Heart left ventricle (tissue), 16 donors: Measurements from ENCODE around the gene ATRAID. TPM values are rescaled to one million over a fixed set of nuclear protein-coding genes. Genes with fewer than 3 reads are reported as not detected.

ENCODE experiments used
- ATAC-seq, 4 donors: fragments of 200-7000 bp; cut with Tn5 transposase; one replicate each; pipeline ENCODE4 v1.9.1; 2020 to 2022; ENCODE audit warnings: moderate library complexity in 4 of 4, mild to moderate bottlenecking in 3 of 4, moderate number of reproducible peaks in 1 of 4
- DNase-seq, 5 donors: peaks; one replicate each; pipeline ENCODE4 v3.0.0-alpha.2; 2020
- H3K27ac ChIP-seq, 12 donors: fragments of 200-600 bp; sonication (generic) in 4 of 12; one replicate each; pipeline versions ENCODE4 v1.5.0 to v1.8.0; 2016 to 2022; ENCODE audit warnings: mild to moderate bottlenecking in 2 of 12
- H3K27me3 ChIP-seq, 9 donors: fragments of 200-600 bp; sonication (generic) in 2 of 9; one replicate each; pipeline versions ENCODE4 v1.5.1 to v1.8.0; 2016 to 2022; ENCODE audit warnings: mild to moderate bottlenecking in 3 of 9
- H3K36me3 ChIP-seq, 9 donors: fragments of 200-600 bp; sonication (generic) in 2 of 9; one replicate each; pipeline versions ENCODE4 v1.5.0 to v1.8.0; 2018 to 2022; ENCODE audit warnings: mild to moderate bottlenecking in 2 of 9
- H3K4me1 ChIP-seq, 12 donors: fragments of 200-600 bp; sonication (generic) in 4 of 12; one replicate each; pipeline versions ENCODE4 v1.5.0 to v1.8.0; 2016 to 2022; ENCODE audit warnings: mild to moderate bottlenecking in 3 of 12
- H3K4me3 ChIP-seq, 12 donors: fragments of 200-600 bp; sonication (generic) in 4 of 12; one replicate each; pipeline versions ENCODE4 v1.5.0 to v1.8.0; 2017 to 2022; ENCODE audit warnings: mild to moderate bottlenecking in 9 of 12, moderate library complexity in 4 of 12
- H3K9me3 ChIP-seq, 12 donors: fragments of 200-600 bp; sonication (generic) in 4 of 12; one replicate each; pipeline versions ENCODE4 v1.5.0 to v1.8.0; 2016 to 2022; ENCODE audit warnings: mild to moderate bottlenecking in 1 of 12
- CTCF ChIP-seq, 12 donors: fragments of 200-600 bp; sonication (generic) in 4 of 12; IDR thresholded peaks; one replicate each; pipeline versions ENCODE4 v1.5.0 to v1.8.0; 2018 to 2022; ENCODE audit warnings: antibody characterized with exemption in 12 of 12, mild to moderate bottlenecking in 5 of 12
- POLR2A ChIP-seq, 2 donors: fragments of 450-650 bp; IDR thresholded peaks; one replicate each; pipeline ENCODE4 v1.6.1; 2017; ENCODE audit warnings: antibody characterized with exemption in 2 of 2, mild to moderate bottlenecking in 2 of 2, moderate library complexity in 2 of 2
- WGBS, 4 donors: extraction: QIAGEN DNeasy Blood & Tissue Kit in 2 of 4; methylation state at CpG; one replicate each; pipeline versions ENCODE4 v1.1.5 to v1.1.7; 2013 to 2018; 5-methylcytosine and 5-hydroxymethylcytosine counted together
- intact Hi-C, 10 donors: fragments of 100-400 bp; cut with DNase I; formaldehyde crosslinking; loops; one replicate each; pipeline versions ENCODE4 v1.11.1 to v1.14.2; 2022
- polyA plus RNA-seq, 2 donors: library from polyadenylated mRNA; stranded (reverse); fragments of 200-250 nt; gene quantifications; one replicate each; pipeline ENCODE4 v1.2.3, GENCODE V29; 2013
- total RNA-seq, 9 donors: library from RNA; depleted of rRNA in 2 of 9; stranded (reverse); fragments of >200 nt in 2 of 9; fragmentation: NEBNext Ultra II Directional in 3 of 9; extraction: Animal tissue kit (Norgen Biotek cat#: 25700) in 3 of 9; gene quantifications; one replicate each; pipeline versions ENCODE4 v1.1.0 to v1.2.4, GENCODE V29; 2016 to 2023
- donor health status: ischemic (EF 13 %, LVEDD 7.1; RV severe dilation, severe dysfunction).
- donor health status: healthy with polysubstance abuse.
- donor health status: DM: no; HTN: yes; CAD: no.
- donor health status: DM: no; HTN: no; CAD: no.
- donor health status: ischemic (EF 25% LVEDD 6.9; RV normal size, moderate dysfunction).
- donor health status: ischemic (EF 25% LVEDD 5.7; RV mildly dilated, moderate dysfunction).
- donor health status: healthy.
- donor health status: DM: yes; HTN: yes; CAD: no.
- donor health status: ischemic (EF 35%, LVEDD 5.7; RV mildly dilated, moderate dysfunction).
- donor health status: nonischemic (EF 11% LVEDD 7.7; RV severe dilation, severe dysfunction).
- donor health status: DM: yes; HTN: yes; CAD: no.
- donor health status: PGD.
- donor health status: ischemic (EF 29% LVEDD 5.4; RV normal size, mild dysfunction).
- donor health status: nonischemic (EF 23%, LVEDD 6.1; RV moderate dilation, normal function).

The ATRAID gene
- total and polyA plus RNA-seq, 11 donors = 96.9 to 210 (median 144) TPM

- intact Hi-C loops = no loop called here
- TF ChIP-seq POLR2A (IDR thresholded peaks at IDR 0.05) (no peak), CTCF (IDR thresholded peaks at IDR 0.05) (no peak)
- Histone ChIP-seq H3K27ac (peak overlapping the region in 3 of 12 donors; percentile 15 to 65 (median 26)), H3K36me3 (no peaks in the 10 kb centered on the region), H3K4me3 (no peak overlapping the region), H3K9me3 (no peaks in the 10 kb centered on the region), H3K27me3 (peaks cover 0 to 7% (median 0%) of the 10 kb centered on the region in 9 donors), H3K4me1 (peaks cover 0 to 18% (median 9%) of the 10 kb centered on the region in 12 donors)
- ATAC-seq (peak in 3 of 4 donors; percentile 76 to 87 (median 77)), DNase-seq (peak in 2 of 5 donors; percentile 44 to 54)
- 60 to 69% (median 65%) methylated on average over 4 of the region's 4 CpGs for WGBS, 4 donors
These were observed 27.7 kb upstream of the ATRAID start for GRCh38 chr2:27184115-27184514.

GRCh38 chr2:27185331-27186026 is 26.4 kb upstream of the ATRAID start:
- H3K27ac ChIP-seq = peak overlapping the region in 8 of 12 donors; percentile 1 to 65 (median 51)
- DNase-seq (no peak), ATAC-seq (peak; percentile 44 to 83 (median 72))
- no peak for TF ChIP-seq POLR2A (IDR thresholded peaks at IDR 0.05)
- no peak for TF ChIP-seq CTCF (IDR thresholded peaks at IDR 0.05)
- intact Hi-C loops = no loop called here
- 9 to 26% (median 14%) methylated on average over 6 of the region's 6 CpGs for WGBS, 4 donors
- no peak overlapping the region for H3K4me3 ChIP-seq
- H3K4me1 ChIP-seq = peaks cover 0 to 18% (median 9%) of the 10 kb centered on the region in 12 donors
- no peaks in the 10 kb centered on the region for H3K36me3 ChIP-seq
- no peaks in the 10 kb centered on the region for H3K9me3 ChIP-seq
- H3K27me3 ChIP-seq = no peaks in the 10 kb centered on the region

- Histone ChIP-seq H3K27ac (no peak overlapping the region), H3K9me3 (no peaks in the 10 kb centered on the region), H3K4me3 (no peak overlapping the region), H3K4me1 (peaks cover 0 to 18% (median 9%) of the 10 kb centered on the region in 12 donors), H3K27me3 (no peaks in the 10 kb centered on the region), H3K36me3 (no peaks in the 10 kb centered on the region)
- TF ChIP-seq CTCF (IDR thresholded peaks at IDR 0.05) (no peak), POLR2A (IDR thresholded peaks at IDR 0.05) (no peak)
- no peak for DNase-seq
- ATAC-seq = no peak
- intact Hi-C loops = no loop called here
- whole genome bisulfite sequencing, 4 donors = 68 to 76% (median 73%) methylated on average over 6 of the region's 6 CpGs
These were observed 25.1 kb upstream of the ATRAID start for GRCh38 chr2:27186613-27187345.

GRCh38 chr2:27189989-27190388 is 21.9 kb upstream of the ATRAID start:
- DNase-seq (no peak), ATAC-seq (no peak)
- no peaks in the 10 kb centered on the region for H3K9me3 ChIP-seq
- TF ChIP-seq POLR2A (IDR thresholded peaks at IDR 0.05) (no peak), CTCF (IDR thresholded peaks at IDR 0.05) (no peak)
- H3K4me3 ChIP-seq = no peak overlapping the region
- intact Hi-C loops = loop anchor here in 9 of 10 donors (2.0 to 10.0 kb wide), 5 partner anchors 91 to 228 kb away; no protein-coding TSS in a partner anchor
- peaks cover 0 to 10% (median 7%) of the 10 kb centered on the region in 12 donors for H3K4me1 ChIP-seq
- H3K27me3 ChIP-seq = no peaks in the 10 kb centered on the region
- no peak overlapping the region for H3K27ac ChIP-seq
- 83 to 91% (median 88%) methylated on average over 8 of the region's 8 CpGs for WGBS, 4 donors
- H3K36me3 ChIP-seq = no peaks in the 10 kb centered on the region
